HG03378 (cell line): ENCODE measurements around the gene DUSP11.
"Not testable (repeated sequence)": the region's sequence is repeated elsewhere in the genome, so short reads cannot be mapped to it uniquely, and the experiment has no call there.

ENCODE experiments used
- ATAC-seq: cut with Tn5 transposase; IDR thresholded peaks from one replicate; pipeline ENCODE4 v1.9.1; 2021; ENCODE audit warnings: mild to moderate bottlenecking, moderate library complexity; ENCODE audit not compliant: unreplicated experiment

DUSP11 gene

GRCh38 chr2:73718851-73719621 lies 60.9 kb downstream of the DUSP11 start:
- ATAC-seq, result no peak

- no peak for ATAC-seq
These were observed 61.5 kb downstream of the DUSP11 start for GRCh38 chr2:73718421-73718820.

- ATAC-seq, result not testable (repeated sequence)
These were observed 62.2 kb downstream of the DUSP11 start for GRCh38 chr2:73717695-73718094.

DNA sequence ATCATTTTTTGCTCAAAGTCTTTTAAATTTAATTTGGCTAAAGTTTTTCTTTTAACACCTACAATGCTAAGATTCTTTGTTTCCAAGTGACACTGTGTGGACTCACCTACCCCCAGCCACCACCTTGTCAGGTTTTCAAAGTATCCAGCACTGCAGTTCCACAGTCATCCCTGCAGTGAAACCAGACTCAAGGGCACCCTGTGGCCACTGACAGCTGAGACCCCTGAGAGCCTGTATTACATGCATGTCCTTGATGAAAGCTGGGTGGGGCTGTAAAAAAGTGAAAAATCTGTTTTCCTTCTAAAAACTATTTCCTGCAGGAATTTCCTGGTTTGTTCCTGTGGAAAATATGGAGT lies 62.7 kb downstream of the DUSP11 start:
- ATAC-seq, result no peak

DNA sequence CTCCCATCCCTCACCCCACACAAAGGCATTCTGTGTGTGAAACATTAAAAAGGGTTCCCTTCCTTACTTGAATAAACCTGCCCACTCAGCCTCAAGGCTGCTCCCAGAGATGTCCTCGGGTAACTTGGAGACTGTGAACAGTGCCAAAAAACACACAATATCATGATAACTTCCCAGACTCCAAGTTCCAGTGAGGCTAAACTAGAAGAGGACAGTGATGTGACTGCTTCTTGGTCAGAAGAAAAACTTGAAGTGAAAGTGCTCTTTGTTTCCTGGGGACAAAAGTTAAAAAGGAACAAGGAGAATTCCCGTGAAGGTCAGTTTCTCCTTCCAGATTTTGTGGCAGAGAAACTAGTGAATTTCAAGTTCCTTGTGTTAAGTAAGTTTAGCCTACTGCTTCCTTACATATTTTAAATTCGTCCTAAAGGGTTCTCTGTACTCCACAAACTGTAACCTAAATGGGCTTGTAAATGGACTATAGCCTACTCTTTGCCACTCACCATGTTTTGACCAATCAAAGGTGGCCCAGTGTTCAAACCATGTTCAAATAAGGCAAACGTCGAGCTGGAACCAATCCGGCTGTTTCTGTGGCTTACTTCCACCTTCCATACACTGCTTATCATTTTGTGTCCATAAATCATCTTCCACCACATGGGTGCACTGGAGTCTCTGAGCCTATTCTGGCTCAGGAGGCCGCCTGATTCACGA lies 63.2 kb downstream of the DUSP11 start:
- ATAC-seq, result no peak

DNA sequence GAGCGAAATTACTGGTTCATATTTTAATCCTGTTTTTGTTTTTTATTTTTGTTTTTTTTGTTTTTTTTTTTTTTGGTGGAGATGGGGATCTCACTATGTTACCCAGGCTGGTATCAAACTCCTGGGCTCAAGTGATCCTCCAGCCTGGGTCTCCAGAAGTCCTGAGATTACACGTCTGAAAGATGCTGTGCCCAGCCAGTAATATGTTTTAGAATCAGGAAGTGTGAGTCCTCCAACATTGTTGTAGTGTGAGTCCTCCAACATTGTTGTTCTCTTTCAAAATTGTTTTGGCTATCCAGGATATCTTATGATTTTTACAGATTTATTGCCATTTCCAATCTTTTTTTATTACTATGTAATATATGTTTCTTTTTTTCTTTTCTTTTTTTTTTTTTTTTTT lies 65.8 kb downstream of the DUSP11 start:
- ATAC-seq, result no peak
